ENCODE data around the gene TM9SF3.

GRCh38 chr10:96493254-96493653, 93.6 kb downstream of the TM9SF3 start:
- TF ChIP-seq, protein P1, sequence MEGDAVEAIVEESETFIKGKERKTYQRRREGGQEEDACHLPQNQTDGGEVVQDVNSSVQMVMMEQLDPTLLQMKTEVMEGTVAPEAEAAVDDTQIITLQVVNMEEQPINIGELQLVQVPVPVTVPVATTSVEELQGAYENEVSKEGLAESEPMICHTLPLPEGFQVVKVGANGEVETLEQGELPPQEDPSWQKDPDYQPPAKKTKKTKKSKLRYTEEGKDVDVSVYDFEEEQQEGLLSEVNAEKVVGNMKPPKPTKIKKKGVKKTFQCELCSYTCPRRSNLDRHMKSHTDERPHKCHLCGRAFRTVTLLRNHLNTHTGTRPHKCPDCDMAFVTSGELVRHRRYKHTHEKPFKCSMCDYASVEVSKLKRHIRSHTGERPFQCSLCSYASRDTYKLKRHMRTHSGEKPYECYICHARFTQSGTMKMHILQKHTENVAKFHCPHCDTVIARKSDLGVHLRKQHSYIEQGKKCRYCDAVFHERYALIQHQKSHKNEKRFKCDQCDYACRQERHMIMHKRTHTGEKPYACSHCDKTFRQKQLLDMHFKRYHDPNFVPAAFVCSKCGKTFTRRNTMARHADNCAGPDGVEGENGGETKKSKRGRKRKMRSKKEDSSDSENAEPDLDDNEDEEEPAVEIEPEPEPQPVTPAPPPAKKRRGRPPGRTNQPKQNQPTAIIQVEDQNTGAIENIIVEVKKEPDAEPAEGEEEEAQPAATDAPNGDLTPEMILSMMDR (conservative IDR thresholded peaks at IDR 0.05) = no peak
- no peak for TF ChIP-seq EZH2 (IDR thresholded peaks at IDR 0.05; ENCODE audit: low read depth)
